DOHH2 (cell line): ENCODE measurements around the gene OSBPL3.

Experiments used
- CTCF ChIP-seq: fragments of 200-600 bp; sonication (generic); IDR thresholded peaks from one replicate; pipeline ENCODE4 v1.5.1; 2014; ENCODE audit warnings: antibody characterized with exemption, mild to moderate bottlenecking, low read depth, low read length; ENCODE audit not compliant: poor library complexity, severe bottlenecking
- EZH2phosphoT487 ChIP-seq: fragments of 200-600 bp; sonication (generic); IDR thresholded peaks from 2 replicates; pipeline ENCODE4 v1.6.1; 2017; ENCODE audit warnings: borderline replicate concordance, mild to moderate bottlenecking, antibody characterized with exemption, low read length, moderate library complexity, mixed read lengths

GRCh38 chr7:24848878-24849277 lies 131.1 kb downstream of the OSBPL3 start:
- no peak for TF ChIP-seq EZH2phosphoT487
- TF ChIP-seq CTCF, result no peak
